Activated CD8-positive, alpha-beta memory T cell treated with anti-CD3 and anti-CD28 coated beads, Interleukin-2, amount 50 U/mL, for 24 hours (primary cell): Measurements from ENCODE around the gene EML6.

Source experiments
- DNase-seq: peaks from one replicate; pipeline ENCODE4 v3.0.0-alpha.2; 2020; ENCODE audit errors: extremely low read depth

EML6 gene

GRCh38 chr2:54706622-54707021 is 16.8 kb upstream of the EML6 start:
- no peak for DNase-seq

GRCh38 chr2:54708584-54709335 is 14.7 kb upstream of the EML6 start:
- no peak for DNase-seq

- no peak for DNase-seq
Measured at GRCh38 chr2:54709336-54709809, 14.1 kb upstream of the EML6 start.

GRCh38 chr2:54710216-54710615 is 13.2 kb upstream of the EML6 start:
- no peak for DNase-seq

- no peak for DNase-seq
Measured at GRCh38 chr2:54712516-54712915, 10.9 kb upstream of the EML6 start.

- DNase-seq: no peak
Measured at GRCh38 chr2:54714996-54715395, 8.5 kb upstream of the EML6 start.

GRCh38 chr2:54716375-54716774 is 7.1 kb upstream of the EML6 start:
- no peak for DNase-seq

GRCh38 chr2:54720563-54720962 is 2.9 kb upstream of the EML6 start:
- DNase-seq: no peak

- no peak for DNase-seq
Measured at GRCh38 chr2:54722641-54723040, 821 bp upstream of the EML6 start.

GRCh38 chr2:54723996-54724559 is 616 bp downstream of the EML6 start:
- DNase-seq: no peak

GRCh38 chr2:54724560-54725342 is 1.3 kb downstream of the EML6 start:
- DNase-seq: no peak

GRCh38 chr2:54725343-54726099 is 2.1 kb downstream of the EML6 start:
- no peak for DNase-seq

- no peak for DNase-seq
Measured at GRCh38 chr2:54726431-54726830, 3.0 kb downstream of the EML6 start.

- DNase-seq: no peak
Measured at GRCh38 chr2:54726940-54727339, 3.5 kb downstream of the EML6 start.

- DNase-seq: no peak
Measured at GRCh38 chr2:54728669-54729120, 5.2 kb downstream of the EML6 start.

GRCh38 chr2:54735636-54736035 is 12.2 kb downstream of the EML6 start:
- DNase-seq: no peak

- no peak for DNase-seq
Measured at GRCh38 chr2:54738281-54738680, 14.8 kb downstream of the EML6 start.

GRCh38 chr2:54740333-54740732 is 16.9 kb downstream of the EML6 start:
- DNase-seq: no peak

GRCh38 chr2:54741250-54741649 is 17.8 kb downstream of the EML6 start:
- no peak for DNase-seq

- DNase-seq: no peak
Measured at GRCh38 chr2:54750040-54750439, 26.6 kb downstream of the EML6 start.

GRCh38 chr2:54752439-54752838 is 29.0 kb downstream of the EML6 start:
- DNase-seq: no peak
